GM12878 (cell line): Measurements from ENCODE around the gene TRPM3. TPM values are rescaled to one million over a fixed set of nuclear protein-coding genes. Genes with fewer than 3 reads are reported as not detected.

Experiments used
- ATAC-seq: fragments of 200-7000 bp; cut with Tn5 transposase; 3 replicates; pipeline ENCODE4 v1.9.1; 2020; ENCODE audit warnings: mild to moderate bottlenecking, moderate library complexity
- BruUV-seq: library from RNA; stranded (reverse); fragments of 400-500 nt; replicated peaks from 2 replicates; lab custom pipeline; 2021; lab: Mats Ljungman, UMichigan
- CTCF ChIA-PET: fragments of 300-600 bp; sonication (Branson Sonifier 250); formaldehyde crosslinking; extraction: SDS; loops from one replicate; lab custom pipeline; 2021; ENCODE audit warnings: inconsistent platforms; lab: Yijun Ruan, JAX
- POLR2A ChIA-PET: fragments of 350-600 bp; formaldehyde crosslinking; extraction: SDS; loops from one replicate; lab custom pipeline; 2021; ENCODE audit warnings: inconsistent platforms; lab: Charles Lee
- RAD21 ChIA-PET: fragments of 300-600 bp; sonication (Branson Sonifier 250); formaldehyde crosslinking; loops from one replicate; lab custom pipeline; 2023; ENCODE audit warnings: antibody characterized with exemption; ENCODE audit not compliant: unreplicated experiment; lab: Charles Lee
- SMC1A ChIA-PET: fragments of 300-600 bp; sonication (Branson Sonifier 250); formaldehyde crosslinking; loops from one replicate; lab custom pipeline; 2023; ENCODE audit not compliant: unreplicated experiment, uncharacterized antibody; lab: Charles Lee
- DNase-seq: peaks from one replicate; pipeline ENCODE4 v3.0.0-alpha.2; 2011; ENCODE audit warnings: low read depth, low spot score
- FAIRE-seq: peaks from 3 replicates; lab custom pipeline; 2011; peaks lifted over from hg19 to GRCh38; lab: Jason Lieb, UNC
- H2AFZ ChIP-seq: 2 replicates; pipeline ENCODE4 v1.6.0; 2011; ENCODE audit warnings: low read depth, low read length, control low read depth; ENCODE audit not compliant: control insufficient read depth
- H3K27ac ChIP-seq: 2 replicates; pipeline ENCODE4 v1.5.1; 2011; ENCODE audit warnings: control low read depth; ENCODE audit not compliant: control insufficient read depth, insufficient read depth
- H3K27me3 ChIP-seq, 2 experiments: replicated peaks in 1 of 2; 2 replicates each; pipeline versions ENCODE4 v1.6.0 to v1.6.1; 2011; ENCODE audit warnings: low read length in 1 of 2; ENCODE audit not compliant: control insufficient read depth in 2 of 2, insufficient read depth in 2 of 2
- H3K36me3 ChIP-seq, 2 experiments: 2 replicates each; pipeline ENCODE4 v1.5.1; 2011; ENCODE audit warnings: low read length in 1 of 2; ENCODE audit not compliant: control insufficient read depth in 2 of 2, insufficient read depth in 2 of 2
- H3K4me1 ChIP-seq: 2 replicates; pipeline ENCODE4 v1.6.1; 2011; ENCODE audit warnings: mild to moderate bottlenecking, low read length, moderate library complexity, mixed read lengths; ENCODE audit not compliant: control insufficient read depth, insufficient read depth
- H3K4me2 ChIP-seq: 2 replicates; pipeline ENCODE4 v1.6.0; 2011; ENCODE audit warnings: control low read depth; ENCODE audit not compliant: control insufficient read depth, insufficient read depth
- H3K4me3 ChIP-seq: fragments of 200-600 bp; sonication (generic); 2 replicates; pipeline ENCODE4 v1.5.1; 2016
- H3K79me2 ChIP-seq: 2 replicates; pipeline ENCODE4 v1.6.0; 2011; ENCODE audit warnings: low read length; ENCODE audit not compliant: control insufficient read depth, insufficient read depth
- H3K9ac ChIP-seq: 2 replicates; pipeline ENCODE4 v1.8.0; 2011; ENCODE audit warnings: low read length, control low read depth, mixed read lengths; ENCODE audit not compliant: control insufficient read depth, insufficient read depth
- H3K9me3 ChIP-seq: replicated peaks from 3 replicates; pipeline ENCODE4 v1.5.1; 2011; ENCODE audit warnings: mild to moderate bottlenecking, low read length; ENCODE audit not compliant: control insufficient read depth, insufficient read depth
- H4K20me1 ChIP-seq: 2 replicates; pipeline ENCODE4 v1.6.0; 2011; ENCODE audit not compliant: control insufficient read depth, insufficient read depth
- ATF3 ChIP-seq: IDR thresholded peaks from 2 replicates; pipeline ENCODE4 v1.6.1; 2011; ENCODE audit warnings: low read depth, mild to moderate bottlenecking, low read length, moderate library complexity, borderline replicate concordance; ENCODE audit errors: extremely low read depth
- BHLHE40 ChIP-seq, 2 experiments: fragments of 450-650 bp in 1 of 2; IDR thresholded peaks; 2 replicates each; pipeline ENCODE4 v1.6.1; 2011 to 2017; ENCODE audit warnings: low read depth in 2 of 2, borderline replicate concordance in 1 of 2, improper control_type of control experiment in 1 of 2, low read length in 1 of 2, mild to moderate bottlenecking in 1 of 2
- CHD4 ChIP-seq: fragments of 200-600 bp; sonication (generic); IDR thresholded peaks from 2 replicates; pipeline ENCODE4 v1.6.1; 2016; ENCODE audit warnings: mild to moderate bottlenecking
- EGR1 ChIP-seq, 2 experiments: IDR thresholded peaks; 1 replicate in 1 of 2; 2 replicates in 1 of 2; pipeline ENCODE4 v1.6.1; 2011 to 2012; ENCODE audit warnings: low read depth in 2 of 2, low read length in 2 of 2, borderline replicate concordance in 1 of 2, mild to moderate bottlenecking in 1 of 2, moderate library complexity in 1 of 2
- HSF1 ChIP-seq: fragments of 150-350 bp; IDR thresholded peaks from 2 replicates; pipeline ENCODE4 v1.6.1; 2014; ENCODE audit warnings: mild to moderate bottlenecking, low read depth, low read length
- MTA2 ChIP-seq: fragments of 450-650 bp; IDR thresholded peaks from 2 replicates; pipeline ENCODE4 v1.6.1; 2016; ENCODE audit warnings: low read depth, mild to moderate bottlenecking, moderate library complexity
- MYC ChIP-seq: IDR thresholded peaks from 2 replicates; pipeline ENCODE4 v1.6.1; 2011; ENCODE audit warnings: mild to moderate bottlenecking, low read length, moderate library complexity, inconsistent platforms; ENCODE audit not compliant: insufficient read depth, insufficient replicate concordance, insufficient read length, severe bottlenecking
- NFYA ChIP-seq: IDR thresholded peaks from 2 replicates; pipeline ENCODE4 v1.6.1; 2011; ENCODE audit warnings: low read depth, mild to moderate bottlenecking, low read length, improper control_type of control experiment, borderline replicate concordance
- NR2C1 ChIP-seq: fragments of 450-650 bp; IDR thresholded peaks from 2 replicates; pipeline ENCODE4 v1.6.1; 2017; ENCODE audit warnings: antibody characterized with exemption, mild to moderate bottlenecking, moderate library complexity
- PAX5 ChIP-seq: IDR thresholded peaks from 2 replicates; pipeline ENCODE4 v1.6.1; 2011; ENCODE audit warnings: low read depth, low read length, borderline replicate concordance
- POLR2A ChIP-seq: IDR thresholded peaks from 2 replicates; pipeline ENCODE4 v1.6.1; 2011; ENCODE audit warnings: low read depth, mild to moderate bottlenecking, low read length
- SMAD1 ChIP-seq: fragments of 450-650 bp; IDR thresholded peaks from 2 replicates; pipeline ENCODE4 v1.6.1; 2018; ENCODE audit warnings: mild to moderate bottlenecking, low read depth; ENCODE audit not compliant: partially characterized antibody
- SUZ12 ChIP-seq: fragments of 200-600 bp; sonication (generic); IDR thresholded peaks from one replicate; pipeline ENCODE4 v1.6.1; 2018; ENCODE audit warnings: antibody characterized with exemption, mild to moderate bottlenecking; ENCODE audit not compliant: unreplicated experiment
- ZNF274 ChIP-seq: IDR thresholded peaks from one replicate; pipeline ENCODE4 v1.8.0; 2011; ENCODE audit not compliant: insufficient read length, insufficient read depth
- WGBS: methylation state at CpG from one replicate; pipeline ENCODE4 v1.1.6; 2016; ENCODE audit warnings: low lambda C conversion rate; ENCODE audit not compliant: insufficient replicate concordance, insufficient coverage; ENCODE audit errors: missing lambda C conversion rate; 5-methylcytosine and 5-hydroxymethylcytosine counted together
- in situ Hi-C: fragments of 300-500 bp; cut with MboI; formaldehyde crosslinking; loops from 9 replicates; pipeline ENCODE4 v1.14.3; 2018; ENCODE audit warnings: mixed read lengths
- intact Hi-C: fragments of 100-400 bp; cut with micrococcal nuclease; formaldehyde crosslinking; loops from one replicate; pipeline ENCODE4 v1.14.2; 2022; ENCODE audit not compliant: unreplicated experiment
- polyA plus RNA-seq, 11 experiments: library from polyadenylated mRNA; depleted of rRNA in 4 of 11; unstranded in 6 of 11; stranded (reverse) in 5 of 11; fragments of >200 nt; fragmentation: Nextera tagmentation in 4 of 11; fragmentation: Illumina TruSeq in 1 of 11; extraction: Ambion mirVana in 4 of 11; extraction: Trizol in 1 of 11; gene quantifications; 1 replicate in 1 of 11; 2 replicates in 10 of 11; pipeline versions ENCODE4 v1.2.1 to v1.2.3, GENCODE V29; 2011 to 2016; ENCODE audit warnings: inconsistent platforms in 2 of 11, missing spikeins in 2 of 11, low read depth in 1 of 11
- total RNA-seq, 4 experiments: library from RNA; depleted of rRNA in 3 of 4; stranded (reverse); fragments of >200 nt in 3 of 4; fragmentation: Illumina TruSeq in 1 of 4; extraction: Trizol in 1 of 4; gene quantifications; 2 replicates each; pipeline versions ENCODE4 v1.2.1 to v1.2.3, GENCODE V29; 2013 to 2021
- TF ChIP-seq, protein P1 (sequence below): fragments of 450-650 bp; IDR thresholded peaks from 2 replicates; pipeline ENCODE4 v1.6.1; 2017; ENCODE audit warnings: borderline replicate concordance

Gene TRPM3
- total and polyA plus RNA-seq, 10 of the 15 experiments (the other 5 are each of a cell fraction or from before 2014, with no cell fraction given), result not detected

GRCh38 chr9:70693186-70693585, 428.2 kb downstream of the TRPM3 start:
- Histone ChIP-seq H3K79me2 (no peaks in the 10 kb centered on the region), H3K27me3 (no peaks in the 10 kb centered on the region), H3K27ac (no peak overlapping the region)
- intact Hi-C loops, result no loop called here
- RAD21 ChIA-PET, result no interaction called here
- 32% methylated on average over 1 of the region's 1 CpG for WGBS
- no TSS peak for BruUV-seq
- POLR2A ChIA-PET, result no interaction called here
- no peak for ATAC-seq
- TF ChIP-seq MYC (no peak), PAX5 (no peak), SMAD1 (no peak), NR2C1 (no peak)
- TF ChIP-seq, all 136 proteins: peak for 0
- H3K4me2 ChIP-seq, result no peak overlapping the region
- CTCF ChIA-PET, result no interaction called here
- no peaks in the 10 kb centered on the region for H3K4me1 ChIP-seq
- H2AFZ ChIP-seq, result no peak overlapping the region
- no peak for DNase-seq
- SMC1A ChIA-PET, result no interaction called here
- in situ Hi-C loops, result no loop called here
- no peaks in the 10 kb centered on the region for H3K36me3 ChIP-seq
- H4K20me1 ChIP-seq, result no peaks in the 10 kb centered on the region
- H3K4me3 ChIP-seq, result no peak overlapping the region
- H3K9ac ChIP-seq, result no peak overlapping the region
- H3K9me3 ChIP-seq, result no peaks in the 10 kb centered on the region
- FAIRE-seq, result no peak

DNA sequence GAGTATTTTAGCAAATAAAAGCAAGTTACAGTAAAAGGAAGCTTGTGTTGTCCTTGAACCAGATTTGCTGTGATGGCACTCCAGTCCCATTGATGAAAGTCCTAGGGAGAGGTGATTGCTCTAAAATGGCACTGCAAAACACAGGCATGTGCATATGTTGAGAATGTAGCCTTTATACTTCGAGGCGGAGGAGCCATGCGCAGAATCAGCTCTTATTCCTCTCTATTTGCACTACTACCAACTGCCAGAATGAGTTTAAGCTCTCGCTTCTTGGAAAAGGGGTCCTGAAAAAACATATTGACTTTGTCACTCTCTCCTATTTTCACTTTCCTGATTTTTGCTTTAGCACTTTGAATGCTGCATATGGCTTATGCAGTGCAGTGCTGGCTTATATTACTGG, 429.0 kb downstream of the TRPM3 start:
- ChIA-PET SMC1A (interaction anchor here (0.7 kb wide), 1 partner anchor 199 kb away, joined by 3 read pairs; no protein-coding TSS in a partner anchor), CTCF (no interaction called here), RAD21 (no interaction called here), POLR2A (no interaction called here)
- no peaks in the 10 kb centered on the region for H3K27me3 ChIP-seq
- in situ Hi-C loops, result no loop called here
- H3K79me2 ChIP-seq, result no peaks in the 10 kb centered on the region
- FAIRE-seq (no peak), ATAC-seq (no peak), DNase-seq (no peak)
- H2AFZ ChIP-seq, result no peak overlapping the region
- no peaks in the 10 kb centered on the region for H3K4me1 ChIP-seq
- no peaks in the 10 kb centered on the region for H3K9me3 ChIP-seq
- intact Hi-C loops, result no loop called here
- no peaks in the 10 kb centered on the region for H4K20me1 ChIP-seq
- no peak overlapping the region for H3K4me2 ChIP-seq
- TF ChIP-seq HSF1 (no peak), MTA2 (no peak), POLR2A (no peak), MYC (no peak), ATF3 (no peak), NFYA (no peak), SUZ12 (no peak), EGR1 (IDR thresholded peaks at IDR 0.05; ENCODE audit: borderline replicate concordance in 1 of 2, low read depth in 2 of 2, low read length in 2 of 2) (no peak), BHLHE40 (IDR thresholded peaks at IDR 0.05; ENCODE audit: borderline replicate concordance in 1 of 2, low read depth in 2 of 2, low read length in 1 of 2) (no peak), CHD4 (no peak), ZNF274 (no peak)
- TF ChIP-seq, protein P1, sequence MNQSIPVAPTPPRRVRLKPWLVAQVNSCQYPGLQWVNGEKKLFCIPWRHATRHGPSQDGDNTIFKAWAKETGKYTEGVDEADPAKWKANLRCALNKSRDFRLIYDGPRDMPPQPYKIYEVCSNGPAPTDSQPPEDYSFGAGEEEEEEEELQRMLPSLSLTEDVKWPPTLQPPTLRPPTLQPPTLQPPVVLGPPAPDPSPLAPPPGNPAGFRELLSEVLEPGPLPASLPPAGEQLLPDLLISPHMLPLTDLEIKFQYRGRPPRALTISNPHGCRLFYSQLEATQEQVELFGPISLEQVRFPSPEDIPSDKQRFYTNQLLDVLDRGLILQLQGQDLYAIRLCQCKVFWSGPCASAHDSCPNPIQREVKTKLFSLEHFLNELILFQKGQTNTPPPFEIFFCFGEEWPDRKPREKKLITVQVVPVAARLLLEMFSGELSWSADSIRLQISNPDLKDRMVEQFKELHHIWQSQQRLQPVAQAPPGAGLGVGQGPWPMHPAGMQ, result no peak
- H3K27ac ChIP-seq, result no peak overlapping the region
- WGBS, result 35% methylated on average over 4 of the region's 4 CpGs
- no peaks in the 10 kb centered on the region for H3K36me3 ChIP-seq
- BruUV-seq, result no TSS peak
- H3K4me3 ChIP-seq, result no peak overlapping the region
- no peak overlapping the region for H3K9ac ChIP-seq
